Measurements from ENCODE around the gene UGGT2. TPM values are rescaled to one million over a fixed set of nuclear protein-coding genes. Genes with fewer than 3 reads are reported as not detected.
"Not testable (repeated sequence)": the region's sequence is repeated elsewhere in the genome, so short reads cannot be mapped to it uniquely, and the experiment has no call there.

The UGGT2 gene
- total RNA-seq, 6 experiments from 2014 or later: 8.2 to 17.1 (median 10.3) TPM

GRCh38 chr13:95929430-95929829 lies 123.8 kb downstream of the UGGT2 start:
- DNase-seq (no peak), ATAC-seq (no peak)
- TF ChIP-seq POLR2A (IDR thresholded peaks at IDR 0.05): no peak
- TF ChIP-seq CTCF (IDR thresholded peaks at IDR 0.05): no peak
- H3K4me1 ChIP-seq: no peaks in the 10 kb centered on the region
- no peak overlapping the region for H3K27ac ChIP-seq
- no peaks in the 10 kb centered on the region for H3K36me3 ChIP-seq
- H3K4me3 ChIP-seq: no peak overlapping the region
- H3K27me3 ChIP-seq: no peaks in the 10 kb centered on the region
- 100% methylated on average over 2 of the region's 3 CpGs for WGBS (ENCODE audit: insufficient coverage, low coverage, low lambda C conversion rate, missing lambda C conversion rate)
- intact Hi-C loops (cut with DNase I): no loop called here
- H3K9me3 ChIP-seq: no peaks in the 10 kb centered on the region

- H3K27me3 ChIP-seq; H3K4me3 ChIP-seq; H3K27ac ChIP-seq; H3K4me1 ChIP-seq; H3K36me3 ChIP-seq; intact Hi-C loops (cut with DNase I); DNase-seq; ATAC-seq; H3K9me3 ChIP-seq: not testable (repeated sequence)
- 95% methylated on average over 7 of the region's 36 CpGs for WGBS (ENCODE audit: insufficient coverage, low coverage, low lambda C conversion rate, missing lambda C conversion rate)
These were observed 124.8 kb downstream of the UGGT2 start for GRCh38 chr13:95928367-95928906.

GRCh38 chr13:95926231-95926630 lies 127.0 kb downstream of the UGGT2 start:
- DNase-seq: no peak

GRCh38 chr13:95924389-95924994 lies 128.7 kb downstream of the UGGT2 start:
- peak in 1 of 4 donors; percentile 24 for ATAC-seq

More at GRCh38 chr13:95926231-95926630, 127.0 kb downstream of the UGGT2 start:
- TF ChIP-seq CTCF (IDR thresholded peaks at IDR 0.05): no peak
- no peaks in the 10 kb centered on the region for H3K4me1 ChIP-seq
- H3K4me3 ChIP-seq: no peak overlapping the region
- no peak for ATAC-seq
- H3K27me3 ChIP-seq: no peaks in the 10 kb centered on the region
- WGBS (ENCODE audit: insufficient coverage, low coverage, low lambda C conversion rate, missing lambda C conversion rate): 91% methylated on average over 3 of the region's 3 CpGs
- H3K36me3 ChIP-seq: no peaks in the 10 kb centered on the region
- H3K9me3 ChIP-seq: no peaks in the 10 kb centered on the region
- H3K27ac ChIP-seq: no peak overlapping the region
- intact Hi-C loops (cut with DNase I): no loop called here

More at GRCh38 chr13:95924389-95924994, 128.7 kb downstream of the UGGT2 start:
- no peak for DNase-seq
- intact Hi-C loops (cut with DNase I): no loop called here
- no peak overlapping the region for H3K27ac ChIP-seq
- H3K36me3 ChIP-seq: no peaks in the 10 kb centered on the region
- H3K27me3 ChIP-seq: no peaks in the 10 kb centered on the region
- no peak overlapping the region for H3K4me3 ChIP-seq
- no peak for TF ChIP-seq POLR2A (IDR thresholded peaks at IDR 0.05)
- TF ChIP-seq CTCF (IDR thresholded peaks at IDR 0.05): no peak
- no peaks in the 10 kb centered on the region for H3K9me3 ChIP-seq
- 61% methylated on average over 5 of the region's 5 CpGs for WGBS (ENCODE audit: insufficient coverage, low coverage, low lambda C conversion rate, missing lambda C conversion rate)
- no peaks in the 10 kb centered on the region for H3K4me1 ChIP-seq
